HuH-7.5 (cell line): ENCODE results near the gene TMEM119.
"Not testable (repeated sequence)": the region's sequence is repeated elsewhere in the genome, so short reads cannot be mapped to it uniquely, and the experiment has no call there.

Experiments
- DNase-seq: peaks from one replicate; pipeline ENCODE4 v3.0.0; 2011; ENCODE audit warnings: low spot score

The TMEM119 gene

GRCh38 chr12:108634341-108634751 lies 36.5 kb upstream of the TMEM119 start:
- no peak for DNase-seq

GRCh38 chr12:108633534-108634248 lies 35.8 kb upstream of the TMEM119 start, which contains the start of gene SELPLG:
Gene SELPLG, minus strand, starts transcription at chr12:108633894. Its CDS starts 9,587 bp downstream, at chr12:108624307.
- DNase-seq, result no peak

GRCh38 chr12:108633081-108633533 lies 35.2 kb upstream of the TMEM119 start:
- no peak for DNase-seq

- not testable (repeated sequence) for DNase-seq
Measured at GRCh38 chr12:108631261-108631660, 33.4 kb upstream of the TMEM119 start.

- no peak for DNase-seq
Measured at GRCh38 chr12:108630481-108631207, 32.8 kb upstream of the TMEM119 start.

- DNase-seq, result no peak
Measured at GRCh38 chr12:108629824-108630476, 32.1 kb upstream of the TMEM119 start.

GRCh38 chr12:108629151-108629550 lies 31.3 kb upstream of the TMEM119 start:
- no peak for DNase-seq

GRCh38 chr12:108627134-108627920 lies 29.4 kb upstream of the TMEM119 start:
- no peak for DNase-seq

- DNase-seq, result no peak
Measured at GRCh38 chr12:108625228-108625627, 27.3 kb upstream of the TMEM119 start.

- DNase-seq, result no peak
Measured at GRCh38 chr12:108623577-108623976, 25.7 kb upstream of the TMEM119 start.

GRCh38 chr12:108622921-108623514 lies 25.1 kb upstream of the TMEM119 start:
- DNase-seq, result no peak

GRCh38 chr12:108622421-108622820 lies 24.5 kb upstream of the TMEM119 start:
- DNase-seq, result no peak

GRCh38 chr12:108621161-108621560 lies 23.3 kb upstream of the TMEM119 start:
- DNase-seq, result no peak

GRCh38 chr12:108620236-108620879 lies 22.5 kb upstream of the TMEM119 start:
- no peak for DNase-seq

- no peak for DNase-seq
Measured at GRCh38 chr12:108619369-108620160, 21.7 kb upstream of the TMEM119 start.

- DNase-seq, result not testable (repeated sequence)
Measured at GRCh38 chr12:108618953-108619274, 21.0 kb upstream of the TMEM119 start.

- peak; percentile 80 for DNase-seq
Measured at GRCh38 chr12:108618079-108618952, 20.4 kb upstream of the TMEM119 start.

GRCh38 chr12:108616941-108617858 lies 19.3 kb upstream of the TMEM119 start:
- DNase-seq, result no peak
